COLO829 (cell line): Measurements from ENCODE around the gene IGF2.

Source experiments
- DNase-seq: peaks from one replicate; pipeline ENCODE4 v3.0.0; 2012; ENCODE audit warnings: low spot score

Gene IGF2

GRCh38 chr11:2103668-2104523 lies 35.3 kb downstream of the IGF2 start:
- no peak for DNase-seq

- DNase-seq = no peak
These were observed 36.3 kb downstream of the IGF2 start for GRCh38 chr11:2102883-2103213.

DNA sequence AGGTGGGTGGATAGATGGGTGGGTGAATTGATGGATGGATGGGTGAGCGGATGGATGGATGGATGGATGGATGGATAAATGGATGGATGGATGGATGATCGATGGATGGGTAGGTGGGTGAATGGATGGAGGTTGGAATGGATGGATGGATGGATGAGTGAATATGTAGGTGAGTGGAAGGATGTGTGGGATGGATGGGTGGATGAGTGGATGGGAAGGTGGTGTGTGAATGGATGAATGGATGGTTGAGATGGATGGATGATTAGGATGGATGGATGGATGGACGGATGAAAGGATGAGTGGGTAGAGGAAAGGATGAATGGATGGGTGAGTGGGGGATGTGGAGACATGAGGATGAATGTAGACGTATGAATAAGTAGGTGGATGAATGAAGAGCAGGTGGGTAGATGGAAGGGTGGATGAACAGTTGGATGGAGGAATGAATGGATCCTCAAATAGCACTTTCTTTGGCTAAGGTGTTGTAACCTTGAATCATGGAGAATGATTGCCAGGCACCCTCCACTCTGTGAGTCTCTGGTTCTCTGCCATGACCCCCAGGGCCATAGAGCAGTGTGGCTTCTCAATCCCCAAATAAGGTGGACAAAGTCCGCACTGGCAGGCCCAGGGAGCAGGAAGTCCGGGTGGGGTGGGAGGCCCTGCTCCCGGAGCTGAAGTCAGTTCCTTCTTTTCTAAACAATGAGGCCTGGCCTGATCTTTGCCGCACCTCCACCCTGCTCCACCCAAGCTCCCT lies 36.9 kb downstream of the IGF2 start:
- DNase-seq = no peak

GRCh38 chr11:2101171-2101675 lies 38.0 kb downstream of the IGF2 start:
- no peak for DNase-seq

- DNase-seq = no peak
These were observed 38.6 kb downstream of the IGF2 start for GRCh38 chr11:2100361-2101170.

- no peak for DNase-seq
These were observed 39.5 kb downstream of the IGF2 start for GRCh38 chr11:2099516-2100349.

- no peak for DNase-seq
These were observed 40.3 kb downstream of the IGF2 start for GRCh38 chr11:2098691-2099515.

GRCh38 chr11:2097998-2098690 lies 41.0 kb downstream of the IGF2 start:
- DNase-seq = no peak

DNA sequence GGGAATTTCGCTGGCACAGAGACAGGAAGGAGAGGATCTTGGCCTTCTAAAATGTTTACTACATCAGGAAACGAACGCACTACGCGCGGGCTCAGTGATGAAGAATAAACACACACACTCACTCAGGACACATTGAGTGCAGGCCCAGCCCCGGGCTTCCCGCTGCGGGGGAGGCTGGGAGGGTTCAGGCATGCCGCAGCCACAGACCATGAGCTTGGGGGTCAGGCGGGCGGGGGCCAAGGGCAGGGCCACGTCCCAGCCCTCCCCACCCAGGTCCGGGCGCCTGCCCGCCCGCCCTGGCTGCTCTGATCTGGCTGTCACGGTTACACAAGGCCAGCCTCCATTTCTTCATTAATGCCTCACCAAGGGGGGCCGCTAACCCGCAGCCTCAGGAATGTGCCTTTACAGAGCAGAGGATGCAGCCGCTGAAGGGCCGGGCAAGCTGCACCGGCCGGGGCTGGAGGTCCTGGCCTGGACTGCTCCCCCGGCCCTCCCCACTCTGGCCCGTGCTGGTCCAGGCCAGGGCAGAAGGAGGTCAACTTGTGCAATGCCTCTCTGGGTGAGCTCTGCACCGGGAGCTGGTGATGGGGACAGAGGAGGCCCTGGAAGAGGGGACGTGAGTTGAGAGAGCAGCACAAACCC lies 41.7 kb downstream of the IGF2 start:
- DNase-seq = no peak

DNA sequence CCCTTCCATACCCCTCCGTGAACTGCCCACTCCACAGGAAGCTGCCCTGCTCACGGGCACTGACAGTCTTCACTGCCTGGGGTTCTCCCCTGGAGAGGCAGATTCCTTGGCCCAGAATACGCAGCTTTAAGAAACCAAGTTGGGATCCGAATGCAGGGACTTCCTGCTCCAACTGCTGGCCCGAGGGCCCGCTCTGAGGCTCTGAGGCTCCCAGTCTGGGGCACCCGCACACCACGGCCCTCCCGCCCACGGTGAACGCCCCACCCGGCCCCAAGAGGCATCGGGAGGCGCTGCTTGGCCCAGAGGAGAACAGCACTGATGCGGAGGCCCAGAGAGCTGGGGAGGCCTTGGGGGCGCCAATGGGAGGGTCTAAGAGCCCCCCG lies 42.3 kb downstream of the IGF2 start:
- DNase-seq = no peak

DNA sequence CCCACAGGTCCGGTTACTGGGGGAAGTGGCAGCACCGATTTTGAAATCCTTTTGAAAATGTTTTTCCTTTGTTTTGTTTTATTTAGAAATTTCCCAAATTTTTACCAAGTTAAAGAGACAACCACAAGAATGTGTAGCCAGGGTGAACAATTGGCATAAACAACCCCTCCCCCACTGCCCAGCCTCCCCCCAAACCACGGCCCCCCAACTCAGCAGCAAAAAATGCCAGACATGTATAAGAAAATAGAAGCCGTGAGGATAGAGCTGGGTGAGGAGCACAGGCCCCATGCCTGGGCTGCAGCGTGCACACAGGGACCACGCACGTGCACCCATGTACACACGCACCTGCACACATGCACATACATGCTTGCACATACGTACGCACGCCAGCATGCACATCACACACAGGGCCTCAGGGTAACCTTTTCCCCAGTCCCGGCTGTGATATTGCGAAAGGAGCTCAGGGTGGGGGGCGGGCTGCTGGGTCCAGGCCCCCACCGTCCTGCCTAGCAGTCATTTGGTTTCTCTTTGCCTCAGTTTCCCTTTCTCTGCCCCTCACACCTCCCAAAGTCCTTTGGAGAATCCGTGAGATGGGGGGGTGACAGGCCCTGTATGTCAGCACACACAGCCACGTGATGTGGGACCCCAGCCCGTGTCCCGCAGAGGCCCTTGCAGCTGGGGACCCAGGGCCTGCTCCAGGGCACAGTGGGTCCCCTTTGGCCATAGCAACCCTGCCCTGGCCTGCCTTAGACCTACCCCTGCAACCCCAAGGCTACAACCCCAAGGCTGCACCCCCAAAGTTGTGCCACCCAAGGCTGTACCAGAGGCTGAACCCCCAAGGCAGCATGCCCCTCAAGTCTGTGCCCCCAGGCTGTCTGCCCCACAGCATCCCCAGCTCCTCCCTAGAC lies 42.9 kb downstream of the IGF2 start:
- DNase-seq = no peak

GRCh38 chr11:2095542-2095941 lies 43.6 kb downstream of the IGF2 start:
- no peak for DNase-seq

GRCh38 chr11:2095198-2095520 lies 44.0 kb downstream of the IGF2 start:
- no peak for DNase-seq

- DNase-seq = no peak
These were observed 44.6 kb downstream of the IGF2 start for GRCh38 chr11:2094354-2095197.

- peak; percentile 47 for DNase-seq
These were observed 45.4 kb downstream of the IGF2 start for GRCh38 chr11:2093575-2094353.

DNA sequence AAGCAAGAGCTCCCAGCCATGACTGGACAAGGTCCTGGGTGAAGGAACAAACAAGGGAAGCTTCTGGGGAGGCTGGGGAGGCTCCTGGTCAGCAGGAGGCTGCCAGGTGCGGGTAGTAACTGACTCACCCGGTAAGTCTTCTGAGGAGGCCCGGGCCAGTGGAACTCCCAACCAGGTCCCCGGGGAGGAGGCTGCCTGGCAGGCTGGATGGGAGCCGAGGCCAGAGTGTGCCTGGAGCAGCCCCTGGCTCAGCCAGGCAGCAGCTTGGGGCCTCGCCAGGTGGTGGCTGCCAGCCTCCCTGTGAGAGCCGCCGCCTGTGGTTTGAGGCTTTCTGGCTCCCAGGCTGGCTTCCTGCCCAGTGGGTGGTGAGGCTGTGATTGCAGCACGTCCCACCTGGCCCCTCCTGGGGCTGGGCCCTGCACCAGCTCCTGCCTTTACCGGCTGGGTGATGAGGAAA lies 46.2 kb downstream of the IGF2 start:
- no peak for DNase-seq

DNA sequence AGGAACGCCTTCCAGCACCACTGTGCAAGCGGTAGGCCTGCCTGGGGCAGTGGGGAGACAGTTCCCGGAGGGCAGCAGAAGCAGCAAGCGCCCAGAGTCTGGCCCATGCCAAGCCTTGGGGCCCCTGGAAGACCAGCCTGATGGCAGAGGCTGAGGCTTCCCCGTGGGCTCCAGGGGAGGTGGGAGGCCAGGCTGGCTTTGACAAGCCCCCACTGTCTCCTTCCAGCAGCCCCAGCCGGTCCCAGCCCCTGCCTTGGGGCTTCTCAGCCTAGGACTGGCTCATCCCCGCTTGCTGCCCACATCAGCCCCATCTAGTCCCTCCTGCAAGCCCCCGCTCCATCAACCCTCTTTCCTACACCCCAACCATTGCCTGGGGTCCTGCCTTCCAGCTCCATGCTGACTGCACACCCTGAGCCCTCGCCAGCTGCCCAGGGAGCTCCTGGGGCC lies 46.7 kb downstream of the IGF2 start:
- DNase-seq = no peak
